D721Med (cell line): Measurements from ENCODE around the gene EPB41L2.

Source experiments
- DNase-seq: peaks from one replicate; pipeline ENCODE4 v3.0.0; 2011; ENCODE audit warnings: low spot score; ENCODE audit not compliant: insufficient read length
- FAIRE-seq: peaks from 2 replicates; lab custom pipeline; 2011; peaks lifted over from hg19 to GRCh38; lab: Jason Lieb, UNC
- TF ChIP-seq, protein P1 (sequence below): IDR thresholded peaks from 2 replicates; pipeline ENCODE4 v1.5.1; 2012; ENCODE audit warnings: mild to moderate bottlenecking, control low read depth; ENCODE audit not compliant: insufficient read depth; ENCODE audit errors: missing control alignments

Gene EPB41L2

DNA sequence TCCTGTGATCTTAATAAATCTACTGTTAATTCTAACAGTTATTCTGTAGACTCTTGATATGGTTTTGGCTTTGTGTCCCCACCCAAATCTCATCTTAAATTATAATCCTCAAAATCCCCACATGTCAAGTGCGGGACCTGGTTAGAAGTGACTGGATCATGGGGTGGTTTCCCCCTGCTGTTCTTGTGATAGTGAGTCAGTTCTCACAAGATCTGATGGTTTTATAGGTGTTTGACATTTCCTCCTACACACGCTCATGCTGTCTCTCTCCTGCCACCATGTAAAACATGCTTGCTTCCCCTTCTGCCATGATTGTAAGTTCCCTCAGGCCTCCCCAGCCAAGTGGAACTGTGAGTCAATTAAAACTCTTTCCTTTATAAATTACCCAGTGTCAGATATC, 10.5 kb upstream of the EPB41L2 start:
- FAIRE-seq = no peak

DNA sequence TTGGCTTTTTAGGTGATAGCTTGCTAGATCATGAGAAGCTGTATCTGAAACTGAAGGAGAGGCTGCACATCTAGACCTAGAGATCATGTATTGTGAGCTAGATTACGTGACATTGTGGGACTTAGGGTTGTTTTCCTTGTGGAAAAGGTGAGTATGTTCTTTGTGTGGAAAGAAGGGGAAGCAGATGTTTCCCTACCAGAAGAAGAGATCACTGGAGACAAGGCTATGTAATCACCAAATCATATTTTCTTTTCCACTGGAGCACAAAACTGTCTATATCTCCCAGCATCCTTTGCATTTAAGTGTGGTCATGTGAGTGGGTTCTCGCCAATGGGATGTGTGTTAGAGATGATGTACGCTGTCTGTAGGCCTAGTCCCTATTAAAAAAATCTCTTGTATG, 7.0 kb upstream of the EPB41L2 start:
- no peak for FAIRE-seq
- TF ChIP-seq, protein P1, sequence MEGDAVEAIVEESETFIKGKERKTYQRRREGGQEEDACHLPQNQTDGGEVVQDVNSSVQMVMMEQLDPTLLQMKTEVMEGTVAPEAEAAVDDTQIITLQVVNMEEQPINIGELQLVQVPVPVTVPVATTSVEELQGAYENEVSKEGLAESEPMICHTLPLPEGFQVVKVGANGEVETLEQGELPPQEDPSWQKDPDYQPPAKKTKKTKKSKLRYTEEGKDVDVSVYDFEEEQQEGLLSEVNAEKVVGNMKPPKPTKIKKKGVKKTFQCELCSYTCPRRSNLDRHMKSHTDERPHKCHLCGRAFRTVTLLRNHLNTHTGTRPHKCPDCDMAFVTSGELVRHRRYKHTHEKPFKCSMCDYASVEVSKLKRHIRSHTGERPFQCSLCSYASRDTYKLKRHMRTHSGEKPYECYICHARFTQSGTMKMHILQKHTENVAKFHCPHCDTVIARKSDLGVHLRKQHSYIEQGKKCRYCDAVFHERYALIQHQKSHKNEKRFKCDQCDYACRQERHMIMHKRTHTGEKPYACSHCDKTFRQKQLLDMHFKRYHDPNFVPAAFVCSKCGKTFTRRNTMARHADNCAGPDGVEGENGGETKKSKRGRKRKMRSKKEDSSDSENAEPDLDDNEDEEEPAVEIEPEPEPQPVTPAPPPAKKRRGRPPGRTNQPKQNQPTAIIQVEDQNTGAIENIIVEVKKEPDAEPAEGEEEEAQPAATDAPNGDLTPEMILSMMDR = no peak

More for the DNA sequence above, 10.5 kb upstream of the EPB41L2 start:
- TF ChIP-seq, protein P1 = no peak
- no peak for DNase-seq

DNA sequence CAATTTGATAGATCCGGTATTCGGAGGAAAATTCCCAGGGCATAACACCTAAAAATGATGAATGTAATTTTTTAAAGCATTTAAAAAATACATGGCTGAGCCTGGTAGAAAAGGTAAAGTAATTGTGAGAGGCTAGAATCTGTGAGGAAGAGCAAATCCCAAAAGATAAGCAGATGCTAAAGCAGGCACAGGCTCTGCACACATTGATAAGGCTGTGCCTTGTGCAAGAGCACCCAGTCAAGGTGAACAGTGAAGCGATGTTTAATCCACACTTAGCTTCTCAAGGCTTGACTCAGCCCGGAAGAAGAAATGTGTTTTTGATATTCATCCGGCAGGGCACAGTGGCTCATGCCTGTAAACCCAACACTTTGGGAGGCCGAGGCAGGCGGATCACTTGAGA, 5.1 kb upstream of the EPB41L2 start:
- FAIRE-seq (no peak), DNase-seq (no peak)
- TF ChIP-seq, protein P1 = no peak

More for the DNA sequence above, 7.0 kb upstream of the EPB41L2 start:
- no peak for DNase-seq

DNA sequence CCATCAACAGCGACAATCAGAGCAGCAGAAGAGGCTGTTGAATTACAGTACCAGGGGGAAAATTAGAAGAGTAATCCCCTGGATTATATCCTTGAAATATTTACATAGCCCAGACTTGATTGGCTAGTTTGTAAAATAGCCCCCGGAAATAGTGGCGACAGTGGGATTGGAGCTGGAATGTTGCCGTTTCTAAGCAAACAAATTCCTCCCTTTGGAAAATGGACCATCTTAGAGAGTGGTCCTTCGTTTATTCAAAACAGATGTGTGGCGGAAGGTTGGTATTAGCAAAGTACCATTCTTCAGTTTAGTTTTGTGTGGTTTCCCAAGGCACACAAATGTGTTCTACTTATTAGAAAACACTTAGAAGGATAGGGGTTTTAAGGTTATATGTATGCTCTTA, 4.5 kb upstream of the EPB41L2 start:
- FAIRE-seq = no peak
- TF ChIP-seq, protein P1 = no peak
- no peak for DNase-seq

DNA sequence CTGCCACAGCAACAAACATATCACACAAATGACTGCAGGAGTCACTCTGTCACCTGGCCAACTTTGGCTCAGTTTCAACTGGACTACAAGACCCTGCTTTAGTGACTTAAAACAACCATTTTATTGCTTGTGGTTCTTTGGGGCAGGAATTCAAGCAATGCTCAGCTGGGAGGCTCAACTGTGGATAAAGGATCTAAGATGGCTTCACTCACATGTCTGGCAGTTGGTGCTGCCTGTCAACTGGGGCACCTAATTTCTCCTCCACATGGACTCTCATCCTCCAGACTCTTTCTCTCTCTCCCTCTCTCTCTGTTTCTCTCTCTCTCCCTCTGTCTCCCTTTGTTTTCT, 2.8 kb upstream of the EPB41L2 start:
- no peak for DNase-seq
- FAIRE-seq = no peak
- TF ChIP-seq, protein P1 = no peak

DNA sequence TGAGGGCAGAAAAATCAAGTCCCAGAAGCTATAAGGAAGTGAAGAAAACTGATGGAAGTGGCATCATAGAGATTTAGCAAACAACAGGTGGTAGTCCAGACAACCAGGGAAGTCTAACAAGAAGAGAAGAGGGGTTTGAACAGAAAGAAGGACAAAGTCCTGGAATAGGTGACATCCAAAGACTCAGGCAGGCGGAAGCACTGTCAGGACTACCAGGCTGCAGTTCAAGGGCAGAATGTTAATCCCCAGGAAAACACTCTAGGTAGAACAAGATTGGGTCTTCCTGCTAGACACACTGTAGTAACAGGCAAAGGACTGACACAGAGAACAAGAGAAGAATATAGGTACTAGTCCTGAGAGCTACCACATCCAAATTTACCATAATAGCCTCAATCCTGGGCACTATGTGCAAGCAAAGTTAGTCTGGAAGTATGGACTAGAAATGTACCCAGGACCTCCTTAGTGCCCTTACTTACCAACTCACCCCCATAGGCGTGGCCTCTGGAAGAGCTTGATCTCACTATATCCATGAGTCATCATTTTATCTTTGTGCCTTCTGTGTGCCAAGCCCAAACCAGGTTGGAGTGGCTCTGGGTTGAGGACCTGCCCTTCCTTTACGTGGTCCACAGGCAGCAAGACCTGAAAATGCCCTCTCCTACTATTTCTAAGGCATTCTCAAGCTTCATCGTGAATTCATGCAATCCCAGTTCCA, 2.2 kb upstream of the EPB41L2 start:
- DNase-seq = no peak
- TF ChIP-seq, protein P1 = no peak
- FAIRE-seq = no peak

DNA sequence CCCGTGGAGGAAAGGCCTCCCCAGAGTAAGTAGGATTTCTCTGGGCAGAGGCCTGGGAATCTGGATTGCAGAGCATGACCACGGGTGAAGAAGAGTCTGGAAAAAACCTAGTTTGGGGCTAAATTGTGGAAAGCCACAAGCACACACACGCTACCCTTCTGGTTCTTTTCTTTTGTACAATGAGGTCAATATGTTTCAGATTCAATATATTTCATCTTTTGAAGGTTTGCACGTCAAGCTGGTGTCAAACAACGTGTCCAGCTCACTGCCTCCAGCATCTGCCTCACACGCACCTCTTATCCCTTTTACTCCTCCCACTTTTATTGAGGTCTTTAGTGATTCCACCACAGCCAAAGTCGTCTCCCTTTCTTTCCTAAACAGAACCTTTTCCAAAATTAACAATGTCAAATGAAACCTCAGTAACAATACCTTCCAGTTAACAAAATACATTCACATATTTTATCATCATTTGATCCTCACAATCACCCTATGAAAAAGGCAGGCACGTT, 773 bp upstream of the EPB41L2 start:
- no peak for FAIRE-seq
- DNase-seq = no peak
- TF ChIP-seq, protein P1 = no peak
